Measurements from ENCODE around the gene CCR6. TPM values are rescaled to one million over a fixed set of nuclear protein-coding genes. Genes with fewer than 3 reads are reported as not detected.

CCR6 gene
- total and polyA plus RNA-seq, 2 donors (not counting 1 experiment from before 2014, with no cell fraction given): not detected

- H3K4me1 ChIP-seq (ENCODE audit: control insufficient read depth, extremely low read depth, insufficient read depth, low read length): no peaks in the 10 kb centered on the region
- H4K20me1 ChIP-seq (ENCODE audit: control insufficient read depth, extremely low read depth, insufficient read depth, low read length): no peaks in the 10 kb centered on the region
- no peaks in the 10 kb centered on the region for H3K9me3 ChIP-seq (ENCODE audit: control insufficient read depth, insufficient read depth, low read depth, low read length)
- H3K79me2 ChIP-seq (ENCODE audit: control insufficient read depth, insufficient read depth, low read length): no peaks in the 10 kb centered on the region
- H3K4me2 ChIP-seq (ENCODE audit: extremely low read depth, insufficient read depth, low read length): no peak overlapping the region
- H3K27ac ChIP-seq (ENCODE audit: insufficient read depth, low read length): no peak overlapping the region
- TF ChIP-seq EZH2 (IDR thresholded peaks at IDR 0.05; ENCODE audit: low read length, missing control alignments) (no peak), CTCF (conservative IDR thresholded peaks at IDR 0.05 in 1 of 2, IDR thresholded peaks at IDR 0.05 in 1 of 2; ENCODE audit: low read depth in 1 of 2, low read length in 2 of 2) (no peak)
- H3K4me3 ChIP-seq (replicated peaks in 1 of 4; ENCODE audit: control extremely low read depth in 1 of 4, insufficient read depth in 1 of 4, low read depth in 3 of 4, low read length in 4 of 4): no peak overlapping the region
- H3K36me3 ChIP-seq (ENCODE audit: control insufficient read depth, insufficient read depth, low read length): no peaks in the 10 kb centered on the region
- H2AFZ ChIP-seq (ENCODE audit: low read length): no peak overlapping the region
- H3K27me3 ChIP-seq (ENCODE audit: control insufficient read depth, insufficient read depth, low read length): no peaks in the 10 kb centered on the region
- no peak for DNase-seq (ENCODE audit: low read depth in 2 of 2)
- H3K9ac ChIP-seq (ENCODE audit: insufficient read depth, low read length): no peak overlapping the region
Observed at GRCh38 chr6:167112421-167112820, 10.5 kb upstream of the CCR6 start.

DNA sequence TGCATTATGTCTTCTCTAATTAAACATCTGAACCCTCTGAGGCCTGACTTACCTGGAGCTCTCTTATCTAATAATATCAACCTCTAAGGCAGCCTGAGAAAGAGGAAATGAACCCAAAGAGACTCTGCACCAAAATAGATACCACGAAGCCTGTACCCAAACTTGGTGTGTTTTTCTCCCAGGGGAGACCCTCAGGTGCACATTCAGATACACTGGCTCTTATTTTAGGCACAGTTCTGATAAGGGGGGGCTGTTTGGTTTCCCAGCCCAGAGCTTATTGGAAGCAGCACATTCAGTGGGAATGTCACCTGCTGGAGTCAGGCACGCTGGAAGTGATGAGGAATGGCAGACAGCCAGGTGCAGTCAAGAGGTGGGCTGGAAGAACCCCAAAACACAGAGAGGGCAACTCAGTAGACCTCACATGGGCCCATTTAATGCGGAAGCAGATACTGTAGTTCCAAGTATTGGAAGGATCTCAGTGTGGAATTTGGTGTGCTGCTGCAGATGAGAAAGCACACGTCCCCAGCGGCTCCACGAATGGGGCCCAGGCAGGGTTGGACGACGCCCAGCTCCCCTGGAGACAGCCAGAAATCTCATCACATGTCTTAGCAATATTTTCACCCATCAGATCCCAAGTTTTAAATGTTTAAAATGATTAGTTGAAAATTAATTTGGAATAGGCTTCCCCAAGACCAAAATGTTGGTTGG is 9.7 kb upstream of the CCR6 start:
- H3K9me3 ChIP-seq (ENCODE audit: control insufficient read depth, insufficient read depth, low read depth, low read length): no peaks in the 10 kb centered on the region

More for the DNA sequence above, 9.7 kb upstream of the CCR6 start:
- Histone ChIP-seq H3K79me2 (ENCODE audit: control insufficient read depth, insufficient read depth, low read length) (no peaks in the 10 kb centered on the region), H3K4me3 (replicated peaks in 1 of 4; ENCODE audit: control extremely low read depth in 1 of 4, insufficient read depth in 1 of 4, low read depth in 3 of 4, low read length in 4 of 4) (no peak overlapping the region), H2AFZ (ENCODE audit: low read length) (no peak overlapping the region), H3K4me1 (ENCODE audit: control insufficient read depth, extremely low read depth, insufficient read depth, low read length) (no peaks in the 10 kb centered on the region), H3K27me3 (ENCODE audit: control insufficient read depth, insufficient read depth, low read length) (no peaks in the 10 kb centered on the region), H3K9ac (ENCODE audit: insufficient read depth, low read length) (no peak overlapping the region), H3K4me2 (ENCODE audit: extremely low read depth, insufficient read depth, low read length) (no peak overlapping the region), H4K20me1 (ENCODE audit: control insufficient read depth, extremely low read depth, insufficient read depth, low read length) (no peaks in the 10 kb centered on the region), H3K27ac (ENCODE audit: insufficient read depth, low read length) (no peak overlapping the region), H3K36me3 (ENCODE audit: control insufficient read depth, insufficient read depth, low read length) (no peaks in the 10 kb centered on the region)
- TF ChIP-seq EZH2 (IDR thresholded peaks at IDR 0.05; ENCODE audit: low read length, missing control alignments) (no peak), CTCF (conservative IDR thresholded peaks at IDR 0.05 in 1 of 2, IDR thresholded peaks at IDR 0.05 in 1 of 2; ENCODE audit: low read depth in 1 of 2, low read length in 2 of 2) (no peak)
- no peak for DNase-seq (ENCODE audit: low read depth in 2 of 2)
